ACC112 (cell line): ENCODE data around the gene LTBP2.

Experiments
- H2AFZ ChIP-seq: fragments of 200-600 bp; sonication (generic); one replicate; pipeline ENCODE4 v1.6.0; 2017; ENCODE audit warnings: antibody characterized with exemption, low read length; ENCODE audit not compliant: unreplicated experiment
- H3K27ac ChIP-seq: fragments of 200-600 bp; sonication (generic); 2 replicates; pipeline ENCODE4 v1.5.1; 2014; ENCODE audit warnings: low read depth, mild to moderate bottlenecking, antibody characterized with exemption, low read length, moderate library complexity
- H3K27me3 ChIP-seq: fragments of 200-600 bp; sonication (generic); 2 replicates; pipeline ENCODE4 v1.6.1; 2014; ENCODE audit warnings: mild to moderate bottlenecking, antibody characterized with exemption, low read length, moderate library complexity, mixed read lengths; ENCODE audit not compliant: insufficient read depth
- H3K36me3 ChIP-seq: fragments of 200-600 bp; sonication (generic); 2 replicates; pipeline ENCODE4 v1.6.1; 2016; ENCODE audit warnings: mild to moderate bottlenecking, antibody characterized with exemption, low read length, moderate library complexity, mixed read lengths; ENCODE audit not compliant: insufficient read depth
- H3K4me1 ChIP-seq: fragments of 200-600 bp; sonication (generic); one replicate; pipeline ENCODE4 v1.6.1; 2016; ENCODE audit warnings: low read length, mixed read lengths; ENCODE audit not compliant: insufficient read depth, unreplicated experiment, control insufficient read depth
- H3K4me3 ChIP-seq: fragments of 200-600 bp; sonication (generic); 2 replicates; pipeline ENCODE4 v1.5.1; 2014; ENCODE audit warnings: mild to moderate bottlenecking, low read depth, low read length
- H3K79me2 ChIP-seq: fragments of 200-600 bp; sonication (generic); one replicate; pipeline ENCODE4 v1.6.0; 2016; ENCODE audit warnings: low read length; ENCODE audit not compliant: control insufficient read depth, unreplicated experiment, insufficient read depth

LTBP2 gene

GRCh38 chr14:74571901-74572725 lies 39.9 kb downstream of the LTBP2 start:
- peak overlapping the region; percentile 69 for H3K4me3 ChIP-seq
- H2AFZ ChIP-seq: peak overlapping the region; percentile 12
- H3K27me3 ChIP-seq: no peaks in the 10 kb centered on the region
- H3K79me2 ChIP-seq: peaks cover 13% of the 10 kb centered on the region
- H3K4me1 ChIP-seq: peaks cover 82% of the 10 kb centered on the region
- H3K27ac ChIP-seq: peak overlapping the region; percentile 96
- no peaks in the 10 kb centered on the region for H3K36me3 ChIP-seq

- H3K4me3 ChIP-seq: peak overlapping the region; percentile 69
- peaks cover 13% of the 10 kb centered on the region for H3K79me2 ChIP-seq
- no peaks in the 10 kb centered on the region for H3K27me3 ChIP-seq
- no peaks in the 10 kb centered on the region for H3K36me3 ChIP-seq
- H2AFZ ChIP-seq: no peak overlapping the region
- H3K4me1 ChIP-seq: peaks cover 83% of the 10 kb centered on the region
- peak overlapping the region; percentile 96 for H3K27ac ChIP-seq
Observed at GRCh38 chr14:74571441-74571841, 40.6 kb downstream of the LTBP2 start.

DNA sequence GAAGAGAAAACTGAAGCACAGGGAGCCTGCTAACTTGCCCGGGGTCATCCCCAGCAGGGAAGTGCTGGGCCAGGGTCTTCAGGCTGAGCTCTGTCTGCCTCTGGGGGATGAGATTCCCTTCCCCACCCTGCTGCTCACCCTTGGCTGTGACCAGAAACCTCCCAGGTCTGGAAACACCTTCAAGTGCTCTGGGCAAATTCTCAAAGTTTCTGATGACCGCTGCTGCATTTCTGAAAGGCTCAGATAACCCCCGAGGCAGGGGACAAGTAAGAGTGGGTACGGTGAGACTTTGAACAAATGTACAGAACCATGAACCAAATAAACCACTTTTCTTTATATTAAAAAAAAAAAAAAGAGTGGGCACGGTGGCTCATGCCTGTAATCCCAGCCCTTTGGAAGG lies 41.3 kb downstream of the LTBP2 start:
- H3K4me1 ChIP-seq: peaks cover 83% of the 10 kb centered on the region
- H3K27ac ChIP-seq: peak overlapping the region; percentile 96
- H3K27me3 ChIP-seq: no peaks in the 10 kb centered on the region

GRCh38 chr14:74569806-74570591 lies 42.0 kb downstream of the LTBP2 start:
- Histone ChIP-seq H3K4me3 (no peak overlapping the region), H3K27ac (peak overlapping the region; percentile 96), H3K27me3 (no peaks in the 10 kb centered on the region), H3K36me3 (no peaks in the 10 kb centered on the region), H2AFZ (no peak overlapping the region), H3K79me2 (peaks cover 16% of the 10 kb centered on the region), H3K4me1 (peaks cover 76% of the 10 kb centered on the region)

More for the DNA sequence above, 41.3 kb downstream of the LTBP2 start:
- Histone ChIP-seq H2AFZ (no peak overlapping the region), H3K36me3 (no peaks in the 10 kb centered on the region), H3K79me2 (peaks cover 13% of the 10 kb centered on the region), H3K4me3 (no peak overlapping the region)

GRCh38 chr14:74569387-74569786 lies 42.6 kb downstream of the LTBP2 start:
- H2AFZ ChIP-seq: no peak overlapping the region
- peak overlapping the region; percentile 96 for H3K27ac ChIP-seq
- peaks cover 70% of the 10 kb centered on the region for H3K4me1 ChIP-seq

GRCh38 chr14:74568911-74569310 lies 43.1 kb downstream of the LTBP2 start:
- H3K79me2 ChIP-seq: peaks cover 16% of the 10 kb centered on the region
- no peaks in the 10 kb centered on the region for H3K27me3 ChIP-seq
- peaks cover 65% of the 10 kb centered on the region for H3K4me1 ChIP-seq
- H3K36me3 ChIP-seq: no peaks in the 10 kb centered on the region
- H3K4me3 ChIP-seq: no peak overlapping the region
- no peak overlapping the region for H2AFZ ChIP-seq
- no peak overlapping the region for H3K27ac ChIP-seq

More at GRCh38 chr14:74569387-74569786, 42.6 kb downstream of the LTBP2 start:
- Histone ChIP-seq H3K4me3 (no peak overlapping the region), H3K36me3 (no peaks in the 10 kb centered on the region), H3K79me2 (peaks cover 20% of the 10 kb centered on the region), H3K27me3 (no peaks in the 10 kb centered on the region)

DNA sequence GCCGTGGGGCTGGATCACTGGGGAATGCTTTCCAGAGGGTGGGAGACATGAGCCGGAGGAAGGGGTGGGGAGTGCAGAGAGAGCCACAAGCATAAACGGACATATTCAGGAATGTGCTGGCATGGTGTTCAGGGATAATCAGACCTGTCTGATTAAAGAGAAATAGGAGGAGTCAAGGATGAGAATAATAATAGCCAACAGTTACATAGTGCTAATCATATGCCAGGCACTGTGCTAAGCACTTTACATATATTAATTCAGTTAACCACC lies 43.7 kb downstream of the LTBP2 start:
- peaks cover 16% of the 10 kb centered on the region for H3K79me2 ChIP-seq
- H3K4me1 ChIP-seq: peaks cover 64% of the 10 kb centered on the region
- H3K27ac ChIP-seq: no peak overlapping the region
- H3K4me3 ChIP-seq: no peak overlapping the region
- no peak overlapping the region for H2AFZ ChIP-seq
- no peaks in the 10 kb centered on the region for H3K27me3 ChIP-seq
- H3K36me3 ChIP-seq: no peaks in the 10 kb centered on the region

- H3K4me1 ChIP-seq: peaks cover 64% of the 10 kb centered on the region
- H3K36me3 ChIP-seq: no peaks in the 10 kb centered on the region
- no peak overlapping the region for H2AFZ ChIP-seq
- H3K79me2 ChIP-seq: peaks cover 16% of the 10 kb centered on the region
- H3K27ac ChIP-seq: peak overlapping the region; percentile 17; the same call in 1 of the 2 replicates
- H3K4me3 ChIP-seq: no peak overlapping the region
- no peaks in the 10 kb centered on the region for H3K27me3 ChIP-seq
Observed at GRCh38 chr14:74567646-74568379, 44.2 kb downstream of the LTBP2 start.

DNA sequence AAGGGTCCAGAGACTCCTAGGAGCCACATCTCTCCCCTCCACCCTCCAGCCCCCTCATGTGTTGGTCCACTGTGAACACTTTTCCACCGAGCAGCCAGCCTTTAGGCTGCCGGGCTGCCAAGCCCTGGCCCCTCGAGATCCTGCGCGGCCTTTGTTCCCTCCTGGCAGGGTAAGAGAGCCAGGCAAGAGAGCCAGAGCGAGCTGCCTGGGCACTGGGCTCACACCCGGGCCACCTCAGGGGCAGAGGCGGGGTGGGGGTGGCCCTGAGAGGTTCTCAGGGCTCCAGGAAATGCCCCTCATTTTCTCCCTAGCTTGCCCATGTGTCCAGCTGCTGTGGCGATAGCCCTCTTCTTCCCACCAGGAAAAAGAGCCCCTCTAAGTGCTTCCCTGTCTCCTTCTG lies 44.8 kb downstream of the LTBP2 start:
- H3K4me3 ChIP-seq: no peak overlapping the region
- peaks cover 64% of the 10 kb centered on the region for H3K4me1 ChIP-seq
- no peak overlapping the region for H2AFZ ChIP-seq
- no peaks in the 10 kb centered on the region for H3K36me3 ChIP-seq
- H3K27ac ChIP-seq: peak overlapping the region; percentile 17; the same call in 1 of the 2 replicates
- no peaks in the 10 kb centered on the region for H3K27me3 ChIP-seq
- peaks cover 16% of the 10 kb centered on the region for H3K79me2 ChIP-seq
